Transverse colon (tissue), 4 donors: ENCODE results near the gene RASGRP3.

Source experiments
- CTCF ChIP-seq, 5 experiments: fragments of 200-600 bp in 3 of 5; fragments of 450-650 bp in 2 of 5; sonication (generic) in 3 of 5; IDR thresholded peaks; 1 replicate in 2 of 5; 2 replicates in 3 of 5; pipeline ENCODE4 v1.5.1; 2016 to 2017; ENCODE audit warnings: antibody characterized with exemption in 5 of 5, inconsistent platforms in 3 of 5, mild to moderate bottlenecking in 2 of 5, moderate library complexity in 1 of 5
- POLR2A ChIP-seq: fragments of 450-650 bp; IDR thresholded peaks from one replicate; pipeline ENCODE4 v1.6.1; 2016; ENCODE audit warnings: antibody characterized with exemption, mild to moderate bottlenecking, moderate library complexity
- POLR2AphosphoS5 ChIP-seq, 3 donors: sonication (generic); formaldehyde crosslinking; IDR thresholded peaks; one replicate each; pipeline ENCODE4 v1.6.1; 2016; ENCODE audit warnings: antibody characterized with exemption in 3 of 3

- TF ChIP-seq CTCF (IDR thresholded peaks at IDR 0.05) (no peak), POLR2A (peak; percentile 9), POLR2AphosphoS5 (IDR thresholded peaks at IDR 0.05) (no peak)
These were observed 2.7 kb downstream of the RASGRP3 start for GRCh38 chr2:33478968-33479731.
